ENCODE data around the gene OSGIN1. TPM values are rescaled to one million over a fixed set of nuclear protein-coding genes. Genes with fewer than 3 reads are reported as not detected.

OSGIN1 gene
- total and polyA plus RNA-seq, 2 of the 8 experiments (the other 6 are each of a cell fraction or from before 2014, with no cell fraction given), result 0.58 to 0.76 TPM

DNA sequence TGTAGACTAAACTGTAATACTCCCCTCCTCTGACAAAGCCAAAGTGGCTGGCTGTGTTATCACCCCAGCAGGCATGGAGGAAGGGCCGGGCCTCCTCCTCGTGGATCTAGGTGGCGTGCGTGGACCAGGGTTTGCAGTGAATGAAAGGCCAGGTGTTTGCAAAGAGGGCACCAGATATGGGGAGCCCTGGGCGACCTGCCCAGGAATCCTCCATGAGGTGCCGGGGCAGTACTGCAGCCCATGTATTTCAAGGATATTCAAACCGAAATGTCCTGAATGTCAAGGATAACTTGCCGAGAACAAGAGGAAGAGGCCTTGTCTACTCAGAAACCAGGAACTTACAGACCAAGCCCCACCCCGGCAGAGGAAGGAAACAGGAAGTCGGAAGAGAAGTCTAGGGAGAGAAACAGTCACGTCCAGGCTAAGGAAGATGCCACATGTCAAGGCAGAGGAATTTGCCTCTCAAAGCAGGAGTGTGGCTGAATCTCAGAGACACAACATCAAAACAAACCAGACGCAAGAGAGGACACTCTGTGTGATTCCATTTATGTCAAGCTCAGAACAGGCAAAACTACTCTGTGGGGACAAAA is 13.7 kb upstream of the OSGIN1 start:
- no peak overlapping the region for H3K4ac ChIP-seq (replicated peaks; ENCODE audit: insufficient read length, low read depth, low read length)
- H3K79me2 ChIP-seq (ENCODE audit: control insufficient read depth in 1 of 2, insufficient read depth in 2 of 2, low read length in 2 of 2), result no peaks in the 10 kb centered on the region
- H4K5ac ChIP-seq (ENCODE audit: insufficient read length, low read depth, low read length), result no peak overlapping the region
- H3K79me1 ChIP-seq (ENCODE audit: low read depth, low read length), result no peaks in the 10 kb centered on the region
- ChIA-PET POLR2A (ENCODE audit: partially characterized antibody) (interaction anchor here (0.6 to 3.4 kb wide), 4 partner anchors 8 to 14 kb away, joined by 3 to 19 read pairs (median 4); no protein-coding TSS in a partner anchor), CTCF (ENCODE audit: partially characterized antibody) (interaction anchor here (1.0 to 5.0 kb wide), 6 partner anchors 10 to 127 kb away, joined by 3 to 35 read pairs (median 4); no protein-coding TSS in a partner anchor)
- H3K23ac ChIP-seq (ENCODE audit: insufficient read length), result no peak overlapping the region
- H3K27me3 ChIP-seq (replicated peaks in 1 of 4; ENCODE audit: control insufficient read depth in 3 of 4, extremely low read depth in 1 of 4, insufficient read depth in 3 of 4, low read length in 3 of 4), result no peaks in the 10 kb centered on the region; a peak in 2 of 7 replicates
- H3K9ac ChIP-seq (replicated peaks in 1 of 4; ENCODE audit: extremely low read depth in 1 of 4, low read depth in 3 of 4, low read length in 3 of 4), result no peak overlapping the region
- no peak overlapping the region for H2AFZ ChIP-seq (ENCODE audit: low read length)
- no peaks in the 10 kb centered on the region for H3K9me3 ChIP-seq (ENCODE audit: insufficient read depth in 2 of 2, low read depth in 1 of 2, low read length in 1 of 2)
- no peak overlapping the region for H3K4me2 ChIP-seq (ENCODE audit: insufficient read depth in 1 of 2, low read depth in 2 of 2, low read length in 2 of 2)
- H4K8ac ChIP-seq (ENCODE audit: extremely low read depth, insufficient read depth, low read length), result no peak overlapping the region
- no peaks in the 10 kb centered on the region for H3K23me2 ChIP-seq (ENCODE audit: low read depth, low read length)
- no peak overlapping the region for H2BK15ac ChIP-seq (ENCODE audit: low read length)
- H3K56ac ChIP-seq (replicated peaks; ENCODE audit: insufficient read length, low read depth, low read length), result no peak overlapping the region
- no peak for FAIRE-seq
- DNase-seq (ENCODE audit: low read depth in 1 of 2, low spot score in 2 of 2), result no peak
- H3K36me3 ChIP-seq (ENCODE audit: control insufficient read depth in 2 of 4, insufficient read depth in 4 of 4, low read length in 3 of 4), result no peaks in the 10 kb centered on the region
- no peak overlapping the region for H2AK5ac ChIP-seq (ENCODE audit: low read depth, low read length)
- H2BK5ac ChIP-seq (ENCODE audit: low read depth, low read length), result no peak overlapping the region
- H2BK20ac ChIP-seq (ENCODE audit: low read length), result no peak overlapping the region
- H3K4me1 ChIP-seq (replicated peaks in 1 of 4; ENCODE audit: control insufficient read depth in 3 of 4, insufficient read depth in 4 of 4, low read length in 3 of 4), result peaks cover 0 to 5% (median 3%) of the 10 kb centered on the region in 4 experiments; a peak in 3 of 7 replicates
- H3K14ac ChIP-seq (ENCODE audit: insufficient read length), result no peak overlapping the region
- peaks cover 0 to 8% of the 10 kb centered on the region in 2 experiments for H4K20me1 ChIP-seq (replicated peaks in 1 of 2; ENCODE audit: control insufficient read depth in 1 of 2, insufficient read depth in 2 of 2, low read length in 2 of 2)
- 91% methylated on average over 12 of the region's 12 CpGs; no CpG with 5 or more reads in 1 of the 2 experiments for WGBS, 2 experiments (ENCODE audit: extremely low coverage in 1 of 2, insufficient coverage in 1 of 2, insufficient read length in 1 of 2, insufficient replicate concordance in 2 of 2, low coverage in 1 of 2, low lambda C conversion rate in 2 of 2, missing lambda C conversion rate in 1 of 2)
- H3K4me3 ChIP-seq (ENCODE audit: extremely low read depth in 1 of 4, insufficient read depth in 2 of 4, low read depth in 3 of 4, low read length in 4 of 4), result no peak overlapping the region
- no peak overlapping the region for H3K27ac ChIP-seq (ENCODE audit: low read depth, low read length)
- H2BK120ac ChIP-seq (replicated peaks; ENCODE audit: low read depth, low read length), result no peak overlapping the region
- no peak overlapping the region for H2BK12ac ChIP-seq (ENCODE audit: low read depth, low read length)
- no peak overlapping the region for H3K18ac ChIP-seq (ENCODE audit: extremely low read depth, low read length)
- H4K91ac ChIP-seq (replicated peaks; ENCODE audit: insufficient read length, low read length), result no peak overlapping the region
- TF ChIP-seq TAF1 (IDR thresholded peaks at IDR 0.05; ENCODE audit: low read depth, low read length) (no peak), SP4 (IDR thresholded peaks at IDR 0.05; ENCODE audit: low read length) (no peak)

Measured in H1 (cell line).